ENCODE results near the gene CAVIN2. TPM values are rescaled to one million over a fixed set of nuclear protein-coding genes. Genes with fewer than 3 reads are reported as not detected.

The CAVIN2 gene
- polyA plus RNA-seq, 1 donor (not counting 4 experiments of a cell fraction or from before 2014, with no cell fraction given), result 10.2 TPM

- no peak overlapping the region for H3K4me2 ChIP-seq (ENCODE audit: control insufficient read depth, extremely low read depth, insufficient read depth, low read depth, low read length)
- H3K27me3 ChIP-seq (ENCODE audit: control insufficient read depth, extremely low read depth, insufficient read depth, low read length), result no peaks in the 10 kb centered on the region
- no peak overlapping the region for H3K27ac ChIP-seq (ENCODE audit: control insufficient read depth, insufficient read depth, low read length)
- no peaks in the 10 kb centered on the region for H3K4me1 ChIP-seq (ENCODE audit: control insufficient read depth, extremely low read depth, insufficient read depth, low read length)
- H3K9me1 ChIP-seq (ENCODE audit: control insufficient read depth, extremely low read depth, insufficient read depth, low read length), result no peaks in the 10 kb centered on the region
- no peaks in the 10 kb centered on the region for H4K20me1 ChIP-seq (ENCODE audit: control insufficient read depth, extremely low read depth, insufficient read depth, low read length)
- no peak for TF ChIP-seq CTCF (optimal IDR thresholded peaks at IDR 0.05 in 1 of 3, IDR thresholded peaks at IDR 0.05 in 1 of 3, conservative IDR thresholded peaks at IDR 0.05 in 1 of 3; ENCODE audit: extremely low read depth in 1 of 3, insufficient read depth in 2 of 3, low read length in 3 of 3)
- no peak for TF ChIP-seq EZH2 (IDR thresholded peaks at IDR 0.05; ENCODE audit: low read length)
- H3K9me3 ChIP-seq (ENCODE audit: control insufficient read depth, low read depth, low read length), result no peaks in the 10 kb centered on the region
- no peaks in the 10 kb centered on the region for H3K79me2 ChIP-seq (ENCODE audit: control insufficient read depth, insufficient read depth, low read length)
- no peak overlapping the region for H3K9ac ChIP-seq (ENCODE audit: control insufficient read depth, extremely low read depth, insufficient read depth, low read length)
- H2AFZ ChIP-seq (ENCODE audit: control insufficient read depth, low read length), result no peak overlapping the region
- H3K4me3 ChIP-seq (ENCODE audit: control insufficient read depth in 2 of 3, extremely low read depth in 1 of 3, insufficient read depth in 2 of 3, low read depth in 1 of 3, low read length in 3 of 3), result no peak overlapping the region
- FAIRE-seq (no peak), DNase-seq (ENCODE audit: low read depth, low spot score) (no peak)
- dilution Hi-C loops (cut with MboI; ENCODE audit: extremely low pct_ligation_motif_present, low sequenced_read_pairs), result loop anchor here (25.0 kb wide), 2 partner anchors 259 to 341 kb away; no protein-coding TSS in a partner anchor
- H3K36me3 ChIP-seq (ENCODE audit: control insufficient read depth in 2 of 2, extremely low read depth in 1 of 2, insufficient read depth in 2 of 2, low read length in 2 of 2), result no peaks in the 10 kb centered on the region
Measured at GRCh38 chr2:191821078-191821477, 25.8 kb downstream of the CAVIN2 start.

- H3K4me3 ChIP-seq (ENCODE audit: control insufficient read depth in 2 of 3, extremely low read depth in 1 of 3, insufficient read depth in 2 of 3, low read depth in 1 of 3, low read length in 3 of 3), result no peak overlapping the region
Measured at GRCh38 chr2:191818725-191819350, 28.1 kb downstream of the CAVIN2 start.

More at GRCh38 chr2:191818725-191819350, 28.1 kb downstream of the CAVIN2 start:
- Histone ChIP-seq H3K27me3 (ENCODE audit: control insufficient read depth, extremely low read depth, insufficient read depth, low read length) (no peaks in the 10 kb centered on the region), H3K4me2 (ENCODE audit: control insufficient read depth, extremely low read depth, insufficient read depth, low read depth, low read length) (no peak overlapping the region), H3K79me2 (ENCODE audit: control insufficient read depth, insufficient read depth, low read length) (no peaks in the 10 kb centered on the region), H3K9me1 (ENCODE audit: control insufficient read depth, extremely low read depth, insufficient read depth, low read length) (no peaks in the 10 kb centered on the region), H3K27ac (ENCODE audit: control insufficient read depth, insufficient read depth, low read length) (no peak overlapping the region), H3K36me3 (ENCODE audit: control insufficient read depth in 2 of 2, extremely low read depth in 1 of 2, insufficient read depth in 2 of 2, low read length in 2 of 2) (no peaks in the 10 kb centered on the region), H2AFZ (ENCODE audit: control insufficient read depth, low read length) (no peak overlapping the region), H3K9ac (ENCODE audit: control insufficient read depth, extremely low read depth, insufficient read depth, low read length) (no peak overlapping the region), H3K4me1 (ENCODE audit: control insufficient read depth, extremely low read depth, insufficient read depth, low read length) (no peaks in the 10 kb centered on the region), H4K20me1 (ENCODE audit: control insufficient read depth, extremely low read depth, insufficient read depth, low read length) (no peaks in the 10 kb centered on the region), H3K9me3 (ENCODE audit: control insufficient read depth, low read depth, low read length) (no peaks in the 10 kb centered on the region)
- no peak for TF ChIP-seq CTCF (optimal IDR thresholded peaks at IDR 0.05 in 1 of 3, IDR thresholded peaks at IDR 0.05 in 1 of 3, conservative IDR thresholded peaks at IDR 0.05 in 1 of 3; ENCODE audit: extremely low read depth in 1 of 3, insufficient read depth in 2 of 3, low read length in 3 of 3)
- no peak for TF ChIP-seq EZH2 (IDR thresholded peaks at IDR 0.05; ENCODE audit: low read length)
- DNase-seq (ENCODE audit: low read depth, low spot score) (no peak), FAIRE-seq (no peak)
- dilution Hi-C loops (cut with MboI; ENCODE audit: extremely low pct_ligation_motif_present, low sequenced_read_pairs), result loop anchor here (25.0 kb wide), 2 partner anchors 257 to 343 kb away; no protein-coding TSS in a partner anchor

Data from keratinocyte (primary cell).